Esophagus muscularis mucosa (tissue), 4 donors: ENCODE results near the gene RPS3. TPM values are rescaled to one million over a fixed set of nuclear protein-coding genes. Genes with fewer than 3 reads are reported as not detected.

ENCODE experiments used
- DNase-seq: peaks from one replicate; pipeline ENCODE4 v3.0.0-alpha.2; 2017; ENCODE audit errors: extremely low spot score
- H3K27ac ChIP-seq, 4 donors: fragments of 200-600 bp; sonication (generic); replicated peaks in 1 of 4; 1 replicate in 3 of 4; 2 replicates in 1 of 4; pipeline ENCODE4 v1.5.1; 2016 to 2019; ENCODE audit warnings: mild to moderate bottlenecking in 1 of 4
- H3K27me3 ChIP-seq, 4 donors: fragments of 200-600 bp; sonication (generic); one replicate each; pipeline versions ENCODE4 v1.5.1 to v1.6.0; 2016 to 2019
- H3K36me3 ChIP-seq, 4 donors: fragments of 200-600 bp; sonication (generic); one replicate each; pipeline ENCODE4 v1.5.1; 2016 to 2019
- H3K4me1 ChIP-seq, 4 donors: fragments of 200-600 bp; sonication (generic); one replicate each; pipeline ENCODE4 v1.5.1; 2016 to 2019
- H3K4me3 ChIP-seq, 4 donors: fragments of 200-600 bp; sonication (generic); 1 replicate in 2 of 4; 2 replicates in 2 of 4; pipeline ENCODE4 v1.5.1; 2016 to 2019; ENCODE audit warnings: mild to moderate bottlenecking in 4 of 4, moderate library complexity in 1 of 4
- H3K9me3 ChIP-seq, 4 donors: fragments of 200-600 bp; sonication (generic); 1 replicate in 3 of 4; 2 replicates in 1 of 4; pipeline ENCODE4 v1.5.1; 2016 to 2019
- CTCF ChIP-seq, 3 experiments: fragments of 200-600 bp in 2 of 3; fragments of 450-650 bp in 1 of 3; sonication (generic) in 2 of 3; IDR thresholded peaks; one replicate each; pipeline ENCODE4 v1.5.1; 2017 to 2019; ENCODE audit warnings: antibody characterized with exemption in 3 of 3, mild to moderate bottlenecking in 2 of 3, moderate library complexity in 1 of 3
- EP300 ChIP-seq: sonication (generic); formaldehyde crosslinking; IDR thresholded peaks from one replicate; pipeline ENCODE4 v1.6.1; 2017; ENCODE audit warnings: antibody characterized with exemption
- POLR2A ChIP-seq: fragments of 450-650 bp; IDR thresholded peaks from one replicate; pipeline ENCODE4 v1.6.1; 2017; ENCODE audit warnings: antibody characterized with exemption, moderate library complexity, mild to moderate bottlenecking, low read depth
- POLR2AphosphoS5 ChIP-seq, 2 donors: sonication (generic); formaldehyde crosslinking; IDR thresholded peaks; one replicate each; pipeline ENCODE4 v1.6.1; 2017; ENCODE audit warnings: antibody characterized with exemption in 2 of 2
- WGBS: methylation state at CpG from one replicate; pipeline ENCODE4 v1.1.5; 2018; 5-methylcytosine and 5-hydroxymethylcytosine counted together
- intact Hi-C: fragments of 100-400 bp; cut with DNase I; formaldehyde crosslinking; loops from one replicate; pipeline ENCODE4 v1.15.1; 2023
- total RNA-seq, 4 donors: library from RNA; depleted of rRNA; stranded (reverse); fragments of >200 nt; gene quantifications; one replicate each; pipeline versions ENCODE4 v1.1.0 to v1.2.1, GENCODE V29; 2016

The RPS3 gene
- total RNA-seq, 4 donors from 2014 or later = 879 to 1,878 (median 1,387) TPM

DNA sequence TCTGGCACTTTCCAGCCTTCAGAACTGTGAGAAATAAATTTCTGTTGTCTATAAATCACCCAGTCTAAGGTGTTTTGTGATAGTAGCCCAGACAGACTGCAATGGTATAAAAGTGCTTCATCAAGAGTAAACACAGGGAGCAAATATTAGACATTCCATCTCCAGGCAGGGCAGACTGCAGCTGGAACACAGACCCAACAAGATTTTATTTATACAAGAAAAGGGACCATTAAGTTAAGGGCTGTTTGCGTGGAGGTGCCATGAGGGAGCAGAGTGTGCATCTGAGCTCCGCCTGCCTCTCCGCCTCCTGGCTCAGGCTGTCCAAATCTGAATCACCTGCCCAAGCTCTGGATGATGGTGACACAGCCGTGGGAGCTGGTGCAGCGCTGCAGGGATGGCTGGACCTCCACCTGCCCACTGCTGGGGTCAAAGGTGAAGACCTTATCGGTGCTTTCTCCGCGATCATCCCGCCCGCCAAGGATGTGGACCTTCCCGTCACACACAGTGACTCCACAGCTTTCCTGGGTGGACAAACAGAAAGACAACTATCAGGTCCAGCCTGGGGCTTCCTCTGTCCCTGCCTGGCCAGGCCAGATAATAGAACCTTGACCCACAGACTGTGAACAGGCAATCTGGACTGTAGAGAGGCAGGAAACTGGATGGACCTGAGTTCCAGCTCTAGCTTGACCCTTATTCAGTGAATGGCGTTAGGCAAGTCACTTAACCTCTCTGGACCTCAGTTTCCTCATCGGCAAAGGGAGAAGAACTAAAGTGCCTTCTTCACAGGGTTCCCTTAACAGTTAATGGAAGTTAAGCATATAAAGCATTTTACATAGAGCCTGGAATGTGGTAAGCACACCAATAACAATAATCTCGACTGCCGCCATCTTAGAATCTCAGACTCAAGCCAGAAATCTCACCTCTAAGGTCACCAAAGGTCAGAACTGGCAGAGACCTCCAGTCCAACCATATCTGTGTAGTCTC lies 23.2 kb downstream of the RPS3 start:
- no peak for DNase-seq
- no peak overlapping the region for H3K27ac ChIP-seq
- 80% methylated on average over 12 of the region's 15 CpGs for WGBS
- no peaks in the 10 kb centered on the region for H3K27me3 ChIP-seq
- peaks cover 0 to 14% (median 11%) of the 10 kb centered on the region in 4 donors for H3K4me1 ChIP-seq
- H3K4me3 ChIP-seq = no peak overlapping the region
- H3K36me3 ChIP-seq = peaks cover 0 to 24% (median 20%) of the 10 kb centered on the region in 4 donors
- no peak for TF ChIP-seq EP300
- no peak for TF ChIP-seq POLR2AphosphoS5 (IDR thresholded peaks at IDR 0.05)
- no peak for TF ChIP-seq CTCF (IDR thresholded peaks at IDR 0.05)
- no peak for TF ChIP-seq POLR2A
- no peaks in the 10 kb centered on the region for H3K9me3 ChIP-seq
- intact Hi-C loops = no loop called here

DNA sequence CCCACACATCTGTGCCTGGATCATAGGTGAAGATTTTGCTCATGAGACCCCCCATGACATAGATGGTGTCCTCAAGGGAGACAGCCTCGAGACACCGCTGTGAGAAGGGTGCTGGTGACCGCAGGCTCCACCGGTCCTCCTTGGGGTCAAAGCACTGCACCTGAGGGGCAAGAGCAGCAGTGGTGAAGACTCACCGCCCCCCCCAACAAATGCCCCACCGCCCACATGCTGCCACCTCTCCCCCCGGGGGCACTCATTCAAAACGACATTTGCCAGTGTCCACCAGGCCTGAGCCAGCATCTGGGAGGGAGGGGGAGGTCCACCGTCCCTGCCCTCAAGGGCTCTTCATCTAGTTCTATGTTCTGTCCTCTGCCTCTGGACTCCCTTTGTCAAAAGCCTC lies 24.4 kb downstream of the RPS3 start:
- peaks cover 0 to 6% (median 0%) of the 10 kb centered on the region in 4 donors for H3K27me3 ChIP-seq
- peaks cover 0 to 23% (median 16%) of the 10 kb centered on the region in 4 donors for H3K4me1 ChIP-seq
- TF ChIP-seq CTCF (IDR thresholded peaks at IDR 0.05) (no peak), POLR2A (no peak), POLR2AphosphoS5 (IDR thresholded peaks at IDR 0.05) (no peak), EP300 (no peak)
- DNase-seq = no peak
- H3K36me3 ChIP-seq = peaks cover 0 to 23% (median 18%) of the 10 kb centered on the region in 4 donors
- no peaks in the 10 kb centered on the region for H3K9me3 ChIP-seq
- 72% methylated on average over 2 of the region's 9 CpGs for WGBS
- intact Hi-C loops = no loop called here
- H3K27ac ChIP-seq = no peak overlapping the region
- H3K4me3 ChIP-seq = no peak overlapping the region

GRCh38 chr11:75424396-75424795 lies 25.1 kb downstream of the RPS3 start:
- H3K36me3 ChIP-seq = peaks cover 0 to 23% (median 18%) of the 10 kb centered on the region in 4 donors
- peaks cover under 1 to 23% (median 14%) of the 10 kb centered on the region in 4 donors for H3K4me1 ChIP-seq
- TF ChIP-seq POLR2A = no peak
- no peak for TF ChIP-seq POLR2AphosphoS5 (IDR thresholded peaks at IDR 0.05)
- TF ChIP-seq EP300 = no peak
- TF ChIP-seq CTCF (IDR thresholded peaks at IDR 0.05) = no peak
- 95% methylated on average over 1 of the region's 1 CpG for WGBS
- DNase-seq = no peak
- no peak overlapping the region for H3K27ac ChIP-seq
- H3K4me3 ChIP-seq = no peak overlapping the region
- peaks cover 0 to 12% (median 2%) of the 10 kb centered on the region in 4 donors for H3K27me3 ChIP-seq
- intact Hi-C loops = no loop called here
- H3K9me3 ChIP-seq = peaks cover 0 to 2% (median under 1%) of the 10 kb centered on the region in 4 donors

DNA sequence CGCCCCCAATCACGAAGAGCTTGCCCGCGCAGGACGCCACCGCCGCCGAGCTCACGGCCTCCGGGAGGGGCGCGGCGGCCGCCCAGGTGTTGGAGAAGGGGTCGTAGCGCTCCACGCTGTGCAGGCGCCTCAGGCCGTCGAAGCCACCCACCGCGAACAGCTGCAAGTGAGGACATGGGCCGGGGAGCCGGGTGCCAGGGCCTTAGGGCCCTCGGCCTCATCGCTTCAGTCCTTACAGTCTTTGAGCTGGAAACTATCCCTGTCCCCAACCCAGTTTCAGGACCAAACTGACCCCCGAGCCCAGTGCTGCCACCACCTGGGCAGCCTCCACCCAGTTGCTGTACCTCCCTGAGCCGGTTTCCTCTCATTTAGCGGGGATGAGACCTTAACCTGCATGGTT lies 26.1 kb downstream of the RPS3 start:
- Histone ChIP-seq H3K9me3 (peaks cover 0 to 7% (median 3%) of the 10 kb centered on the region in 4 donors), H3K36me3 (peaks cover 0 to 23% (median 18%) of the 10 kb centered on the region in 4 donors), H3K27ac (no peak overlapping the region), H3K4me1 (peaks cover 5 to 30% (median 23%) of the 10 kb centered on the region in 4 donors), H3K27me3 (peaks cover 0 to 23% (median 5%) of the 10 kb centered on the region in 4 donors), H3K4me3 (no peak overlapping the region)
- DNase-seq = no peak
- intact Hi-C loops = no loop called here
- TF ChIP-seq POLR2A = no peak
- TF ChIP-seq CTCF (IDR thresholded peaks at IDR 0.05) = no peak
- no peak for TF ChIP-seq EP300
- WGBS = 76% methylated on average over 24 of the region's 29 CpGs
